Right lobe of liver (tissue), 4 donors: ENCODE results near the gene PYCR2.

Source experiments
- CTCF ChIP-seq, 4 donors: fragments of 200-600 bp in 3 of 4; fragments of 450-650 bp in 1 of 4; IDR thresholded peaks; one replicate each; pipeline versions ENCODE4 v1.5.1 to v1.8.0; 2016 to 2022; ENCODE audit warnings: antibody characterized with exemption in 4 of 4, mild to moderate bottlenecking in 2 of 4
- POLR2A ChIP-seq: fragments of 450-650 bp; IDR thresholded peaks from one replicate; pipeline ENCODE4 v1.6.1; 2017; ENCODE audit warnings: antibody characterized with exemption, mild to moderate bottlenecking
- donor health status: DM: no; HTN: no; CAD: no.
- donor health status: DM: no; HTN: no; CAD: no.
- donor health status: DM: no; HTN: yes; CAD: no.

DNA sequence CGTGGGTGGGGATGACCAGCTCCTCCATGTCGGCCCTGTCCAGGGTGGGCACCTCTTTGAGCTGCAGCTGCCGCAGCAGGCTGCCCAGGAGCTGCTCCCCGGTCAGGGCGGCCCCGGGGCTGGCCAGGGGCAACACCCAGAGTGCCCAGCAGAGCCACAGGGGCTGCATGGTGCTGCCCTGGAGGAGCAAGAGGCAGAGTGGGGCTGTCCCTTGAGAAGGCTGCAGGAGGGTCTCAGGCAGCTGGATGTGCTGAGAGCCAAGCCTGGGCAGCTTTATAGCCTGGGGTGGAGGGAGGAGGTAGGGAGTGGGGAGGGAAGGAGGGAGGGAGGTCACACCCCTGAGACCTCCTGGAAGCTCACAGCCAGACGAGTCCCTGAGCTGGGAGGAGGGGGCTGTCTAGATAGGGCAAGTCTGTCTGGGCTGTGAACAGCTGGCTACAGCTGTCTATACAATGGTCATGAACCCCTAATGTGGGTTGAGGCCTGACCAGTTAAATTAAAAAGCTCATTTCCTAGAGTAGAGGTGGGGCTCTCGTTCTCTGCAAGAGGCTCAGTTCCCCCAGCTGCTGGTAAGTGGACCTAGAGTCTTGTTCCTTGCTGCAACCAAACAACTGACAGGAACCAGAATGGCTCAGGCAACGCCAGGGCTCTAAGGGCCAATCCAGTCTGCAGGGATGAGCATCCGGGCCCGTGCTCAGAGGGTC lies 35.0 kb downstream of the PYCR2 start, which contains the start of gene LEFTY1:
- TF ChIP-seq CTCF (IDR thresholded peaks at IDR 0.05): no peak
- TF ChIP-seq POLR2A: no peak
